Common myeloid progenitor, CD34-positive (primary cell): Measurements from ENCODE around the gene APOB.

ENCODE experiments used
- CTCF ChIA-PET: fragments of 350-600 bp; sonication (Branson Sonifier 250); formaldehyde crosslinking; loops from one replicate; lab custom pipeline; 2021; ENCODE audit warnings: antibody characterized with exemption; lab: Charles Lee
- POLR2A ChIA-PET: fragments of 350-600 bp; sonication (Branson Sonifier 250); formaldehyde crosslinking; loops from one replicate; lab custom pipeline; 2021; ENCODE audit warnings: antibody characterized with exemption; lab: Charles Lee
- DNase-seq, 3 donors: peaks; one replicate each; pipeline versions ENCODE4 v3.0.0 to v3.0.0-alpha.2; 2013
- H3K27ac ChIP-seq, 2 experiments: 1 replicate in 1 of 2; 2 replicates in 1 of 2; pipeline ENCODE4 v1.7.0; 2013; ENCODE audit warnings: inconsistent platforms in 2 of 2, low read length in 2 of 2, mild to moderate bottlenecking in 2 of 2, low read depth in 1 of 2, moderate library complexity in 1 of 2; ENCODE audit not compliant: severe bottlenecking in 2 of 2, insufficient read depth in 1 of 2, poor library complexity in 1 of 2
- H3K27me3 ChIP-seq, 5 experiments: replicated peaks in 2 of 5; 1 replicate in 3 of 5; 2 replicates in 2 of 5; pipeline versions ENCODE4 v1.6.1 to v1.7.0; 2013; ENCODE audit warnings: low read length in 4 of 5, mild to moderate bottlenecking in 2 of 5, moderate library complexity in 2 of 5, inconsistent platforms in 1 of 5; ENCODE audit not compliant: insufficient read depth in 5 of 5, control insufficient read depth in 4 of 5
- H3K36me3 ChIP-seq, 4 experiments: 1 replicate in 2 of 4; 2 replicates in 2 of 4; pipeline versions ENCODE4 v1.6.1 to v1.7.0; 2013; ENCODE audit warnings: low read length in 3 of 4, control low read depth in 1 of 4, mild to moderate bottlenecking in 1 of 4; ENCODE audit not compliant: control insufficient read depth in 4 of 4, insufficient read depth in 4 of 4
- H3K4me1 ChIP-seq, 4 experiments: 1 replicate in 3 of 4; 2 replicates in 1 of 4; pipeline versions ENCODE4 v1.6.1 to v1.7.1; 2013; ENCODE audit warnings: low read length in 3 of 4, mild to moderate bottlenecking in 3 of 4, control low read depth in 1 of 4, inconsistent platforms in 1 of 4, moderate library complexity in 1 of 4; ENCODE audit not compliant: control insufficient read depth in 4 of 4, insufficient read depth in 4 of 4; ENCODE audit errors: control extremely low read depth in 1 of 4
- H3K4me3 ChIP-seq, 7 experiments: 1 replicate in 4 of 7; 2 replicates in 3 of 7; pipeline versions ENCODE4 v1.5.1 to v1.7.0; 2013; ENCODE audit warnings: mild to moderate bottlenecking in 7 of 7, low read length in 6 of 7, moderate library complexity in 6 of 7, inconsistent platforms in 2 of 7, low read depth in 2 of 7, control low read depth in 1 of 7; ENCODE audit not compliant: insufficient read depth in 4 of 7, control insufficient read depth in 1 of 7; ENCODE audit errors: extremely low read depth in 1 of 7
- H3K9me3 ChIP-seq, 5 experiments: 1 replicate in 4 of 5; 2 replicates in 1 of 5; pipeline versions ENCODE4 v1.6.1 to v1.7.1; 2013; ENCODE audit warnings: low read length in 4 of 5, mild to moderate bottlenecking in 2 of 5, inconsistent platforms in 1 of 5, low read depth in 1 of 5, moderate library complexity in 1 of 5; ENCODE audit not compliant: control insufficient read depth in 4 of 5, insufficient read depth in 2 of 5; ENCODE audit errors: control extremely low read depth in 1 of 5
- WGBS: methylation state at CpG from one replicate; pipeline ENCODE4 v1.1.5; 2013; ENCODE audit not compliant: insufficient coverage; 5-methylcytosine and 5-hydroxymethylcytosine counted together

Gene APOB

DNA sequence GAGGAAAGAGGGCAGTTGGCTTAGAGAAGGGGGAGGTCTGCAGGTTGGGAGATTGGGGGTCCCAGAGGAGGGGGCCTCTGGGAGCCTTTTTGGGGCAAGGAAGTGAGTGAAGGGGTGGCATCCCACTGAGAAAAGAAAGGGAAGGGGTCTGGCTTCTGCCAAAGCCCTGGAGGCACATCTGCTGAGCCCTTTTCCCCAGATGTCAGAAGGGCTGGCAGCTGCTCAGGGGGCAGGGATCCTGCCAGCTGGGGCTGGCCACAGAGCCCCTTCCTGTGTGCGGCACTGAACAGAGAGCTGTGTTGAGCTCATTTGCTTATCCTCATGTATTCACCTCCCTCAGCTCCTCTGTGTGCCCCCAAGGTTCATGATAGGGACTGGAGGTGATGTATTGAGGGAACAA is 54.5 kb downstream of the APOB start:
- Histone ChIP-seq H3K4me3 (no peak overlapping the region), H3K4me1 (no peaks in the 10 kb centered on the region), H3K36me3 (no peaks in the 10 kb centered on the region), H3K27me3 (no peaks in the 10 kb centered on the region), H3K9me3 (no peaks in the 10 kb centered on the region), H3K27ac (no peak overlapping the region)
- no CpG with 5 or more reads among the region's 1 CpG for WGBS
- ChIA-PET CTCF (interaction anchor here (1.3 kb wide), 1 partner anchor 26 kb away, joined by 3 read pairs; no protein-coding TSS in a partner anchor), POLR2A (interaction anchor here (0.5 kb wide), 1 partner anchor 30 kb away, joined by 3 read pairs; no protein-coding TSS in a partner anchor)
- DNase-seq = no peak

GRCh38 chr2:20988905-20989304 is 55.0 kb downstream of the APOB start:
- H3K4me3 ChIP-seq = no peak overlapping the region
- no peaks in the 10 kb centered on the region for H3K4me1 ChIP-seq
- H3K27ac ChIP-seq = no peak overlapping the region
- CTCF ChIA-PET = interaction anchor here (1.3 kb wide), 1 partner anchor 25 kb away, joined by 3 read pairs; no protein-coding TSS in a partner anchor
- WGBS = 79% methylated on average over 3 of the region's 4 CpGs
- no peaks in the 10 kb centered on the region for H3K9me3 ChIP-seq
- POLR2A ChIA-PET = interaction anchor here (0.5 kb wide), 1 partner anchor 521 kb away, joined by 6 read pairs; no protein-coding TSS in a partner anchor
- no peaks in the 10 kb centered on the region for H3K27me3 ChIP-seq
- no peak for DNase-seq
- H3K36me3 ChIP-seq = no peaks in the 10 kb centered on the region

- H3K9me3 ChIP-seq = no peaks in the 10 kb centered on the region
- 92% methylated on average over 4 of the region's 5 CpGs for WGBS
- DNase-seq = no peak
- POLR2A ChIA-PET = no interaction called here
- H3K4me1 ChIP-seq = no peaks in the 10 kb centered on the region
- CTCF ChIA-PET = interaction anchor here (1.5 kb wide), 1 partner anchor 9 kb away, joined by 5 read pairs; no protein-coding TSS in a partner anchor
- H3K36me3 ChIP-seq = no peaks in the 10 kb centered on the region
- H3K27me3 ChIP-seq = peaks cover 0 to 6% (median 0%) of the 10 kb centered on the region in 5 experiments
- no peak overlapping the region for H3K27ac ChIP-seq
- no peak overlapping the region for H3K4me3 ChIP-seq
Observed at GRCh38 chr2:20986024-20986939, 57.6 kb downstream of the APOB start.

- POLR2A ChIA-PET = no interaction called here
- H3K9me3 ChIP-seq = no peaks in the 10 kb centered on the region
Observed at GRCh38 chr2:20985062-20985461, 58.8 kb downstream of the APOB start.

GRCh38 chr2:20984408-20984807 is 59.5 kb downstream of the APOB start:
- POLR2A ChIA-PET = no interaction called here
- no peaks in the 10 kb centered on the region for H3K9me3 ChIP-seq

More at GRCh38 chr2:20985062-20985461, 58.8 kb downstream of the APOB start:
- Histone ChIP-seq H3K36me3 (no peaks in the 10 kb centered on the region), H3K4me1 (no peaks in the 10 kb centered on the region), H3K27ac (no peak overlapping the region), H3K27me3 (peaks cover 0 to 6% (median 0%) of the 10 kb centered on the region in 5 experiments), H3K4me3 (no peak overlapping the region)
- CTCF ChIA-PET = no interaction called here
- no peak for DNase-seq
- 63% methylated on average over 5 of the region's 5 CpGs for WGBS

DNA sequence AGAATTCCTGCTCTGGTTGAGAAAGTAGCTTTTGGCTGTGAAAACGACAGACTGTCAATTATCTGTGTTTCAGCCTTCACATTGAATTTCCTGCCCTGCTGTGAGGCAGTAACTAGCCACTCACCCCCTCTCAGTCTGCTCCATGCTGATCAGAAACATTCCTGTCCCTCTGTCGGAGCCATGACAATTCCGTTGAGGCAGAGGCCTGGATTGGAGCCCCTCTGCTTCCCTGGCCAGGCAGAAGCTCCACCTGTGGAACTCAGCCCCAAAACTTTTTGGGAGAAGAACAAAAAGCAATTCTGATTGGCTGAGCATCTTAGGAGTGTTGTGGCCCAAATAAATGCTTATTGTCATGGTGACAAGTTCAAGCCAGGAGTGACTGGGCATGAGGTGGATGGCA is 60.0 kb downstream of the APOB start:
- no peaks in the 10 kb centered on the region for H3K36me3 ChIP-seq
- 13% methylated on average over 1 of the region's 3 CpGs for WGBS
- ChIA-PET POLR2A (no interaction called here), CTCF (no interaction called here)
- no peak overlapping the region for H3K27ac ChIP-seq
- no peaks in the 10 kb centered on the region for H3K9me3 ChIP-seq
- H3K27me3 ChIP-seq = peaks cover 0 to 6% (median 0%) of the 10 kb centered on the region in 5 experiments
- H3K4me3 ChIP-seq = no peak overlapping the region
- DNase-seq = no peak
- H3K4me1 ChIP-seq = no peaks in the 10 kb centered on the region

More at GRCh38 chr2:20984408-20984807, 59.5 kb downstream of the APOB start:
- Histone ChIP-seq H3K4me1 (no peaks in the 10 kb centered on the region), H3K36me3 (no peaks in the 10 kb centered on the region), H3K4me3 (no peak overlapping the region), H3K27ac (no peak overlapping the region), H3K27me3 (peaks cover 0 to 6% (median 0%) of the 10 kb centered on the region in 5 experiments)
- CTCF ChIA-PET = no interaction called here
- DNase-seq = no peak
- WGBS = 91% methylated on average over 7 of the region's 8 CpGs

DNA sequence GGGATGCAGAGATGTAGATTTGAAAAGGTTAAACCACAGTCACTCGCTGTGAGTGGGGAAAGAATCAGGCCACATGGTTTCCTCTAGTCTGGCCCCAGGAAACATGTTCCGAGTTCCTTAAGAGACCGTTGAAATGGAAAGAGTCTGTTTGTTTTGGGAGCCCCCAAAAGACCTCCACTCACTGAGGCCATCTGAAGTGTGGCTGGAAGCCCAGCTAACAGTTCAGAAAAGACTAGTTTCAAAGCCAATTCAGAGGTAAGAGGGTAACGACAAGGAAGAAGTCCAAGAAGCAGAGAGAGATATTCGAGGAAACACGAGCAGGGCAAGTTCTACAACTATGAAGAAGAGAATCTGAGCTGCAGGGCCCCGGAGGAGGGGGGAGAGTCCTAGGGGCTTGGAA is 61.0 kb downstream of the APOB start:
- H3K27ac ChIP-seq = no peak overlapping the region
- POLR2A ChIA-PET = interaction anchor here (0.5 kb wide), 1 partner anchor 14 kb away, joined by 3 read pairs; no protein-coding TSS in a partner anchor
- H3K27me3 ChIP-seq = peaks cover 0 to 6% (median 0%) of the 10 kb centered on the region in 5 experiments
- DNase-seq = no peak
- no peaks in the 10 kb centered on the region for H3K36me3 ChIP-seq
- H3K9me3 ChIP-seq = no peaks in the 10 kb centered on the region
- 84% methylated on average over 6 of the region's 7 CpGs for WGBS
- no peak overlapping the region for H3K4me3 ChIP-seq
- H3K4me1 ChIP-seq = peaks cover 0 to under 1% (median 0%) of the 10 kb centered on the region in 4 experiments
- CTCF ChIA-PET = no interaction called here
